ACC112 (cell line): ENCODE measurements around the gene FXYD6.
A peak's percentile ranks its signal among the peaks of the same experiment; 100 is the strongest.
"Not testable (repeated sequence)": the region's sequence is repeated elsewhere in the genome, so short reads cannot be mapped to it uniquely, and the experiment has no call there.

Experiments
- H2AFZ ChIP-seq: fragments of 200-600 bp; sonication (generic); one replicate; pipeline ENCODE4 v1.6.0; 2017; ENCODE audit warnings: antibody characterized with exemption, low read length; ENCODE audit not compliant: unreplicated experiment
- H3K27ac ChIP-seq: fragments of 200-600 bp; sonication (generic); 2 replicates; pipeline ENCODE4 v1.5.1; 2014; ENCODE audit warnings: low read depth, mild to moderate bottlenecking, antibody characterized with exemption, low read length, moderate library complexity
- H3K27me3 ChIP-seq: fragments of 200-600 bp; sonication (generic); 2 replicates; pipeline ENCODE4 v1.6.1; 2014; ENCODE audit warnings: mild to moderate bottlenecking, antibody characterized with exemption, low read length, moderate library complexity, mixed read lengths; ENCODE audit not compliant: insufficient read depth
- H3K36me3 ChIP-seq: fragments of 200-600 bp; sonication (generic); 2 replicates; pipeline ENCODE4 v1.6.1; 2016; ENCODE audit warnings: mild to moderate bottlenecking, antibody characterized with exemption, low read length, moderate library complexity, mixed read lengths; ENCODE audit not compliant: insufficient read depth
- H3K4me1 ChIP-seq: fragments of 200-600 bp; sonication (generic); one replicate; pipeline ENCODE4 v1.6.1; 2016; ENCODE audit warnings: low read length, mixed read lengths; ENCODE audit not compliant: insufficient read depth, unreplicated experiment, control insufficient read depth
- H3K4me3 ChIP-seq: fragments of 200-600 bp; sonication (generic); 2 replicates; pipeline ENCODE4 v1.5.1; 2014; ENCODE audit warnings: mild to moderate bottlenecking, low read depth, low read length
- H3K79me2 ChIP-seq: fragments of 200-600 bp; sonication (generic); one replicate; pipeline ENCODE4 v1.6.0; 2016; ENCODE audit warnings: low read length; ENCODE audit not compliant: control insufficient read depth, unreplicated experiment, insufficient read depth

FXYD6 gene

DNA sequence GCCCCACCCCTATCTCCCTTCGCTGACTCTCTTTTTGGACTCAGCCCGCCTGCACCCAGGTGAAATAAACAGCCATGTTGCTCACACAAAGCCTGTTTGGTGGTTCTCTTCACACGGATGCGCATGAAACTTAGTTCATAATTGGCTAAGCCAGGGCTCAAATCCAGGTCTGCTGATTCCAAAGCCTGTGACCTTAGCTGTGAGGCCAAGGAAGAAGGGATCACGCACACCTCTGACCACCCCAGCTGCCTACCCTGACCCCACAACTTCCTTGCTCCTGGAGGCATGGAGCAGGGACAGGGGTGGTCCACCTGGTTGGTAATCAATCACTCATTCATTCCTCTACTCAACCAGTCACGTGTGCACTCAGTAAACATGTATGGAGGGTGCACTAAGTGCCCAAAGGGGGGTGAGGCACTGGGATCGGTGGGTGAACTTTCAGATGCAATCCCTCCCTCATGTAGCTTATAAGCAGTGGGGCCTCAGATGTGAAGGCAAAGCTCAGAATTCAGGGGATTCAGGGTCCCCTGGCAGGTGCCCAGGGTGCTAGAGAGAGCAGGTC lies 62.2 kb downstream of the FXYD6 start:
- Histone ChIP-seq H3K36me3 (no peaks in the 10 kb centered on the region), H3K27ac (no peak overlapping the region), H3K79me2 (no peaks in the 10 kb centered on the region), H3K4me3 (no peak overlapping the region), H3K4me1 (peaks cover 16% of the 10 kb centered on the region), H2AFZ (no peak overlapping the region), H3K27me3 (peaks cover 5% of the 10 kb centered on the region; the same call in 1 of the 2 replicates)

DNA sequence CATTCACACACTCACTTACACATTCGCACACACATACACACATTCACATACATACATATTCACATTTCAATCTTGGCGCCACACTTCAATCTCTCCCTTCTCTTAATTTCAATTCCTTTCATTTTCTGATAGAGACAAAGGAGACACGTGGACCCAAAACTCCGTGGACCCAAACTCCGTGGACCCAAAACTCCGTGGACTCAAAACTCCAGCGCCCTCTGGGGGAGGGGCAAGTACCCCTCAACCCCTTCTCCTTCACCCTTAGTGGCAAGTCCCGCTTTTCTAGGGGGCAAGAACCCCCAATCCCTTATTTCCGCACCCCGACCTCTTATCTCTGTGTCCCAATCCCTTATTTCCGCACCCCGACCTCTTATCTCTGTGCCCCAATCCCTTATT lies 66.4 kb downstream of the FXYD6 start:
- H3K4me3 ChIP-seq, H3K79me2 ChIP-seq, H3K36me3 ChIP-seq, H3K4me1 ChIP-seq, H2AFZ ChIP-seq, H3K27ac ChIP-seq: not testable (repeated sequence)
- peaks cover 11% of the 10 kb centered on the region; the same call in 1 of the 2 replicates for H3K27me3 ChIP-seq

DNA sequence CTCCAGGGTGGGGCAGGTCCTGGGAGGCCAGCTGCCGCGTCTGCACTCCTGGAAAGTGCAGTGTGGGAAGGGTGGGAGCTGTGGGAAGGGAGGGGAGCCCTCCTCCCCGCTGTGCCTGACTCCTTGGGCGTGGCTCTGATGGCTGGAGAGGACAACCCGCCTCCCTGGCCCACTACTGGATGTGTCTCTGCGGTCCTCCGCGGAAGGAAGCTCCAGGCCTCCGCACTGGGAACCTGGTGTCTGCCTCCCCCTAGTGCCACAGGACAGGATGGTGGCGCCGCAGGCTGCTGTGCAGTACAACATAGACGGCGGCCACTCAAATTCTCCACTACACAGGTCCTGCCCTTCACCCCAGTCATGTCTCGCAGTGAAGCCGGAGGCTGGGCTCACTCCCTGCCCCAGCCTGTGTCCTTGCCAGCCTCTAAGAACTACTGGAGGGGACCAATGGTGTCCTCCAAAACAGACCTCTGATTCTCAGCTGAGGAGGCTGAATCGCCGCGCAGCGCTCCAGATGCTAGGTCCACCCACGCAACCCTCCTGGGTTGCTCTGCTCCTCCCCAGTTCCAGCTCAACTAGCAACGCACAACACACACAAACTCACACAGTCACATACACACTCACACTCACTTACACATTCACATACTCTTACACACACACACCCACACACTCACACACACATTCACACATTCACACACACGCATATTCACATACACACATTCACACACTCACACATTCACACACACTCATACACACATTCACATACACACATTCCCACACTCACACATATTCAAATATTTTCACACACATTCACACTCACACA lies 67.0 kb downstream of the FXYD6 start:
- H3K4me3 ChIP-seq: peak overlapping the region; percentile 54; the same call in 1 of the 2 replicates
- H2AFZ ChIP-seq: no peak overlapping the region
- no peaks in the 10 kb centered on the region for H3K4me1 ChIP-seq

DNA sequence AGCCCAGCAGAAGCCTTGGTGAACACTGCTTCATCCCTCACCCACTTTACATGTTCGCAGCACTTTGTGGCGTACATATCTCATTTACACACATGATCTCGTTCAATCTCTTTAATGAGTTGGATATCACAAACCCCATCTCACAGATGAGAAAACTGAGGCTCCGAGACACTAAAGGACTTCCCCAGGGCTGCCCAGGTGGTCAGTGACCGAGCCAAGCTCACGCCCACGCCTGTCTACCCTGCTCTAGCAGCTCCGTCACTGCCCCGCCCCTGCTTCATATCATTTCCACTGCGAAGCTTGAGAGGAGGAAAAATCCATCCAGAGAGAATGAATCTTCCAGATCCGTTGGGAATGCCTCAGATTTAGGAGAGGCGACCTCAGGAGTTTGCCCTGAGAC lies 67.7 kb downstream of the FXYD6 start:
- Histone ChIP-seq H3K79me2 (no peaks in the 10 kb centered on the region), H3K4me3 (0 out of 2 replicates have a peak overlapping the region, but pooled peaks have one; percentile 14), H3K27ac (no peak overlapping the region), H3K36me3 (no peaks in the 10 kb centered on the region), H2AFZ (no peak overlapping the region), H3K4me1 (no peaks in the 10 kb centered on the region), H3K27me3 (peaks cover 11% of the 10 kb centered on the region; the same call in 1 of the 2 replicates)

More for the DNA sequence above, 67.0 kb downstream of the FXYD6 start:
- H3K36me3 ChIP-seq: no peaks in the 10 kb centered on the region
- no peaks in the 10 kb centered on the region for H3K79me2 ChIP-seq
- H3K27me3 ChIP-seq: peaks cover 11% of the 10 kb centered on the region; the same call in 1 of the 2 replicates
- no peak overlapping the region for H3K27ac ChIP-seq

DNA sequence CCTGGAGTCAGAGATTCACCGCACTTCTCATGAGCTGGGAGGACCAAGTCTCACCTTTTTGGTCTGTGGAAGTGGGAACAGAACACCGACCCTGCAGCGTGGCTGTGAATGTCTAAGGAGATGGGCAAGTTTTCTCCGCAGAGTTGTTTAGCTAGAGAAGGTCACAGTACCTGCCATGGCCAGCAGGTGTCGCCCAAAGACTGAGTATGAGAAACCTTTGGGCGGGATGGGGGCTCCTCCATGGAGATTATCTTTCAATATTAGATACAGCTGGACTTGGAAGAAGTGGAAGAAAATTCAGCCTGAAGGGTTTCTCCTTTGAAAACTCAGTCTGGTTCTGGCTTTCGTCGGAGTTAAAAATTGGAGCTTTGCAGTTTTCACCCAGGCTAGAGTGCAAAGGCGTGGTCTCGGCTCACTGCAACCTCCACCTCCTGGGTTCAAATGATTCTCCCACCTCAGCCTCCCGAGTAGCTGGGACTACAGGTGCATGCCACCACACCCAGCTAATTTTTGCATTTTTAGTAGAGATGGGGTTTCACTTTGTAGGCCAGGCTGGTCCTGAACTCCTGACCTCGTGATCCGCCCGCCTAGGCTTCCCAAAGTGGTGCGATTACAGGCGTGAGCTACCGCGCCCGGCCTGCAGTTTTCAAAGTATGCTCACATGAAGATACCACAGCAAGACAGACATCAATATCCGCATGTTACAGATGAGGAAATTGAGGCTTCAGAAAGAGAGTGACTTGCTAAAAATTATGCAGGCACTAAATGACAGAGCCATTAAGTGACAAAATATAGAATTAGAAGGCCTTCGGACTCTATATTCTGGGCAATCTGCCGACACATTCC lies 68.8 kb downstream of the FXYD6 start:
- Histone ChIP-seq H3K79me2 (no peaks in the 10 kb centered on the region), H3K27ac (no peak overlapping the region), H3K4me1 (no peaks in the 10 kb centered on the region), H2AFZ (no peak overlapping the region), H3K4me3 (no peak overlapping the region), H3K27me3 (peaks cover 11% of the 10 kb centered on the region; the same call in 1 of the 2 replicates), H3K36me3 (no peaks in the 10 kb centered on the region)

DNA sequence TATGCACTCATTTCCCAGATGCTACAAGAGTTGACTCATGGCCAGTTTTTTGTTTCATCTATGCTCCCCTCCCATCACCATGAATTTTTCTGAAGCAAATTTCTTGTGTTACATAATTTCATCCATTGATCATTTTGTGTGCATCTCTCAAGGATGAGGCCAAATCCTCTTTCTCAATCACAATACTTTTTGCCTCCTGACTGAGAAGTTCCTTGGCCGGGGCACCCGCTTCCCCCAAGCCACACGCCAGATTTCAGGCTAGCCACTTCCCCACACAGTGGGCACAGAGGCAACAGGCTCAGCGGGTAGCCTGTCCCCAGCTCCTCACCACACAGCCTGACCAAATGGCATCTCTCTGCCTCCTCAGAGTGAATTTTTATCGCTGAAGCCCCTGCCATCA lies 69.6 kb downstream of the FXYD6 start:
- Histone ChIP-seq H3K4me3 (no peak overlapping the region), H3K36me3 (no peaks in the 10 kb centered on the region), H3K27me3 (peaks cover 16% of the 10 kb centered on the region; the same call in 1 of the 2 replicates), H3K27ac (no peak overlapping the region), H2AFZ (no peak overlapping the region), H3K79me2 (no peaks in the 10 kb centered on the region), H3K4me1 (no peaks in the 10 kb centered on the region)

DNA sequence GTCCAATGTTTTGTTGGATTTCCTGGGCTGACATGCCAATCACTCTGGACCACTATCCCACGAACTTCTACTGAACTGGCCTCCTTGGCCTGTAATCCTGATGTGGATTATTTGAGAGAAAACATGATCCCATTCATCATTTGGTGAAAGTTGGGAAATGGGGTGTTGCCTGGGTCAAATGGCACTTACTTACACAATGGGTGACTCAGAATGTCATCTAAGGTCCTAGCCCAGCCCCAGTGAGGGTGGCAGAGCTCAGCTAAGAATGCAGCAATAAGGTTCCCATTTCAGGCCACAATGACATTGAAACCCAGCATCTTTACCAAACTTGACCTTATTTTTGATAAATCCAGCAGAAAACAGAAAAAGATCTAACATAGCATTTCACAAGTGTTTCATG lies 71.4 kb downstream of the FXYD6 start:
- Histone ChIP-seq H3K4me3 (no peak overlapping the region), H2AFZ (no peak overlapping the region), H3K36me3 (no peaks in the 10 kb centered on the region), H3K27ac (no peak overlapping the region), H3K27me3 (peaks cover 29% of the 10 kb centered on the region), H3K4me1 (no peaks in the 10 kb centered on the region), H3K79me2 (no peaks in the 10 kb centered on the region)

DNA sequence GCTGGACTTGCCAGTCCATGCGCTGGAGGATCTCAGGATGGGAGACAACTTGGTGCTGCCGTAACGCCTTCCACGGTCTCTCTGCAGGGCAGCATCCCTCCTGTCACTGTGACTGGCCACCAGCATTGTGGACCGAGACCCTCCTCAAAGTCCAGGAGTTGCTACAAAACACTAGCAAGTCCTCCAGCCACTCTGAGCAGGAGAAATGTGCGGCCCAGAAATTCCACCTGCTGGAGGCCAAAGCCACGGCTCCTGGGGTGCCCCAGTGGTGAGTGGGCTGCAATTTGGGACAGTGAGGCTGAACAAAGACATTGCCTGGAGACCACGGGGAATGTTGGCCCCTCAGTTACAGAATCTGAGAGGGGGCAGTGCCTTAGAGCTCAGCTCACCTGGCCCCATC lies 72.6 kb downstream of the FXYD6 start:
- no peak overlapping the region for H3K27ac ChIP-seq
- no peak overlapping the region for H3K4me3 ChIP-seq
- H3K36me3 ChIP-seq: no peaks in the 10 kb centered on the region
- peaks cover 36% of the 10 kb centered on the region for H3K27me3 ChIP-seq
- H3K79me2 ChIP-seq: no peaks in the 10 kb centered on the region
- no peaks in the 10 kb centered on the region for H3K4me1 ChIP-seq
- no peak overlapping the region for H2AFZ ChIP-seq

DNA sequence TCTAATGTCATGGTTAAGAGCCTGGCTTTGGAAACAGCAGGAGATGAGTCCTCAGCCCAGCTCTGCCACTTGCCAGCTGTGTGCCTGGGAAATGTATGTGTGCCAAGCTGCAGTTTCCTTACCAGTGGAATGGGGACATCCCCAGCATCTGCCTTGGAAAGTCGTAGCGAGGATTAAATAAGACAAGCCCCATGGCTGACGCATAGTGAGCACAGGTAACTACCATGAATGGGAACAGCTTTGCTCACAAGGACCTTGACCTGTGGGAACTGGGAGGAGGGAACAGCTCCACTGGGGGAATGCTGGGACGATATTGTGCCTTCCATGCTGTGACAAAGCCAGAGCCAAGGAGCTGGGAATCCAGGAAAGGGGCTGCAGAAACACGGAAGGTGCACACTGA lies 76.8 kb downstream of the FXYD6 start:
- H3K27ac ChIP-seq: no peak overlapping the region
- H3K27me3 ChIP-seq: peaks cover 71% of the 10 kb centered on the region
- H3K4me1 ChIP-seq: no peaks in the 10 kb centered on the region
- H2AFZ ChIP-seq: no peak overlapping the region
- no peak overlapping the region for H3K4me3 ChIP-seq
- H3K36me3 ChIP-seq: no peaks in the 10 kb centered on the region
- H3K79me2 ChIP-seq: no peaks in the 10 kb centered on the region

DNA sequence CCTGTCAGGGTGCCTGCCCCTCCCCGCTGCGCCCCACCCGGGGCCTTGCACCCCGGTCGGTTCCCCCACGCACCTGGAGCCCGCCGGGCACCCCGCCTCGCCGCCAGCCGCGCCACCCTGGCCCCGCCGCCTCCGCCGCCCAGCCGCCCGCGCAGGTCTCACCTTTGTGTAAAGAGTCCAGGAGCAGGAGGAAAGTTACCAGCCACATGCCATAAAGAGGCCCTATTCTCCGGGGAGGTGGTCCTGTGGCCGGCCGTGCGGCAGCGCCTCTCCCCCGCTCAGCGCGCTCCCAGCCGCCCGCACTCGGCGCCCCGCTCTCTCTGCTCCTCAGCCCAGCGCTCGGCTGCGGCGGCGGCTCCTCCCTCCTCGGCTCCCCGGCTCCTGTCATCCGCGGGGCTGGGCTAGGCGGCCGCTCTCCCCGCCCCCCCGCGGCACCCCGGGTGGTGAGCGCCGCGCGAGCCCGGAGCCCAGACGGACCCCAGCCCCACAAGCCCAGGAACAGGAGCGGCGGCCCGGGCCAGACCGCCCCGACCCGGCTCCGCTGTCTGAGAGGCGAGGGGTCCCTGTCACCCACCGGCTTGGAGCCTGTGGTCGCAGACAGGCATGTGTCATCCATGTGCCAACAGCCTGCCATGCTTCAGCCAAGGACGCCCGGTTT lies 79.5 kb downstream of the FXYD6 start, which contains the start of gene DSCAML1:
TSS of gene DSCAML1 (minus strand) at position 345 of the 658 bp plus-strand sequence. CDS start at position 208, 137 bp downstream.
- H3K4me3 ChIP-seq: no peak within 1 kb of the TSS
- H3K4me1 ChIP-seq: no peaks in the 10 kb centered on the region
- H3K27ac ChIP-seq: no peak within 1 kb of the TSS
- no peaks in the 10 kb centered on the region for H3K36me3 ChIP-seq
- H3K27me3 ChIP-seq: peaks cover 95% of the 10 kb centered on the region
- H2AFZ ChIP-seq: no peak within 1 kb of the TSS
- H3K79me2 ChIP-seq: no peaks in the 10 kb centered on the region
